Endothelial cell of umbilical vein (primary cell): ENCODE data around the gene CEP164. TPM values are rescaled to one million over a fixed set of nuclear protein-coding genes. Genes with fewer than 3 reads are reported as not detected.

Experiments used
- BruUV-seq: library from RNA; stranded (reverse); fragments of 400-500 nt; replicated peaks from 2 replicates; lab custom pipeline; 2021; lab: Mats Ljungman, UMichigan
- CTCF ChIA-PET: fragments of 300-600, 350-600 bp; sonication (Branson Sonifier 250); formaldehyde crosslinking; loops from one replicate; lab custom pipeline; 2021; ENCODE audit warnings: antibody characterized with exemption, inconsistent platforms; lab: Charles Lee
- POLR2A ChIA-PET: fragments of 300-600, 350-600 bp; sonication (Branson Sonifier 250); formaldehyde crosslinking; loops from one replicate; lab custom pipeline; 2021; ENCODE audit warnings: antibody characterized with exemption, inconsistent platforms; lab: Charles Lee
- DNase-seq: peaks from one replicate; pipeline ENCODE4 v3.0.0-alpha.2; 2011; ENCODE audit warnings: low read depth, low spot score
- FAIRE-seq: peaks from 2 replicates; lab custom pipeline; 2011; peaks lifted over from hg19 to GRCh38; lab: Jason Lieb, UNC
- H2AFZ ChIP-seq: 2 replicates; pipeline ENCODE4 v1.6.0; 2012; ENCODE audit warnings: low read depth, low read length, control low read depth, inconsistent platforms
- H3K27ac ChIP-seq: 2 replicates; pipeline ENCODE4 v1.5.1; 2011; ENCODE audit warnings: low read depth, mild to moderate bottlenecking, control low read depth, low read length, moderate library complexity; ENCODE audit not compliant: insufficient read depth
- H3K27me3 ChIP-seq, 2 experiments: 2 replicates each; pipeline versions ENCODE4 v1.6.0 to v1.6.1; 2011; ENCODE audit warnings: low read length in 2 of 2, mixed read lengths in 1 of 2; ENCODE audit not compliant: control insufficient read depth in 2 of 2, insufficient read depth in 2 of 2
- H3K36me3 ChIP-seq, 2 experiments: 2 replicates in 1 of 2; 3 replicates in 1 of 2; pipeline ENCODE4 v1.5.1; 2011; ENCODE audit warnings: low read length in 2 of 2, mild to moderate bottlenecking in 1 of 2, moderate library complexity in 1 of 2; ENCODE audit not compliant: control insufficient read depth in 2 of 2, insufficient read depth in 2 of 2; ENCODE audit errors: extremely low read depth in 1 of 2
- H3K4me1 ChIP-seq: 3 replicates; pipeline ENCODE4 v1.5.1; 2011; ENCODE audit warnings: mild to moderate bottlenecking, low read length; ENCODE audit not compliant: control insufficient read depth, insufficient read depth; ENCODE audit errors: extremely low read depth
- H3K4me2 ChIP-seq: 2 replicates; pipeline ENCODE4 v1.6.1; 2011; ENCODE audit warnings: low read length, control low read depth, mixed read lengths; ENCODE audit not compliant: insufficient read depth
- H3K4me3 ChIP-seq, 3 experiments: fragments of 200-600 bp in 1 of 3; sonication (generic), shearing (Covaris generic) in 1 of 3; replicated peaks in 1 of 3; 2 replicates each; pipeline ENCODE4 v1.5.1; 2011 to 2016; ENCODE audit warnings: control low read depth in 3 of 3, low read length in 3 of 3, mild to moderate bottlenecking in 2 of 3, inconsistent platforms in 1 of 3, low read depth in 1 of 3, moderate library complexity in 1 of 3; ENCODE audit not compliant: insufficient read depth in 1 of 3
- H3K79me2 ChIP-seq: 2 replicates; pipeline ENCODE4 v1.6.0; 2012; ENCODE audit warnings: low read length, inconsistent platforms; ENCODE audit not compliant: control insufficient read depth, insufficient read depth
- H3K9ac ChIP-seq: replicated peaks from 2 replicates; pipeline ENCODE3; 2011; ENCODE audit warnings: low read length, control low read depth; ENCODE audit not compliant: insufficient read depth; ENCODE audit errors: extremely low read depth
- H3K9me1 ChIP-seq: replicated peaks from 3 replicates; pipeline ENCODE4 v1.6.0; 2011; ENCODE audit warnings: mild to moderate bottlenecking, low read length; ENCODE audit not compliant: control insufficient read depth, insufficient read depth; ENCODE audit errors: extremely low read depth
- H3K9me3 ChIP-seq: replicated peaks from 2 replicates; pipeline ENCODE4 v1.5.1; 2012; ENCODE audit warnings: low read length, inconsistent platforms; ENCODE audit not compliant: control insufficient read depth, insufficient read depth
- H4K20me1 ChIP-seq: replicated peaks from 2 replicates; pipeline ENCODE3; 2011; ENCODE audit warnings: mild to moderate bottlenecking, low read length; ENCODE audit not compliant: control insufficient read depth, insufficient read depth; ENCODE audit errors: extremely low read depth
- CTCF ChIP-seq, 2 donors: IDR thresholded peaks; 1 replicate in 1 of 2; 2 replicates in 1 of 2; pipeline ENCODE4 v1.5.1; 2011; ENCODE audit warnings: low read length in 2 of 2, mild to moderate bottlenecking in 2 of 2, moderate library complexity in 2 of 2, control low read depth in 1 of 2, inconsistent platforms in 1 of 2, low read depth in 1 of 2; ENCODE audit not compliant: insufficient read depth in 1 of 2; ENCODE audit errors: extremely low read depth in 1 of 2
- EZH2 ChIP-seq: IDR thresholded peaks from 2 replicates; pipeline ENCODE4 v1.6.1; 2012; ENCODE audit warnings: borderline replicate concordance, low read depth, mild to moderate bottlenecking, moderate library complexity, low read length, inconsistent platforms; ENCODE audit not compliant: severe bottlenecking
- GATA2 ChIP-seq: IDR thresholded peaks from 2 replicates; pipeline ENCODE4 v1.7.0; 2011; ENCODE audit warnings: low read depth, mild to moderate bottlenecking, moderate library complexity, mixed read lengths, low read length; ENCODE audit not compliant: insufficient read length, insufficient read depth
- MAX ChIP-seq: IDR thresholded peaks from 2 replicates; pipeline ENCODE4 v1.6.1; 2011; ENCODE audit not compliant: insufficient read depth, insufficient read length
- MYC ChIP-seq: IDR thresholded peaks from one replicate; pipeline ENCODE4 v1.6.1; 2011; ENCODE audit warnings: mild to moderate bottlenecking, low read depth, low read length
- POLR2AphosphoS5 ChIP-seq: IDR thresholded peaks from 2 replicates; pipeline ENCODE4 v1.6.1; 2012; ENCODE audit warnings: low read depth, mild to moderate bottlenecking, control low read depth, low read length, moderate library complexity; ENCODE audit not compliant: insufficient read depth
- dilution Hi-C: fragments of 300-500 bp; cut with MboI; formaldehyde crosslinking; loops from one replicate; pipeline ENCODE4 v1.15.0; 2019; ENCODE audit warnings: low sequenced_read_pairs; ENCODE audit not compliant: extremely low pct_ligation_motif_present
- intact Hi-C: fragments of 100-400 bp; cut with micrococcal nuclease; formaldehyde crosslinking; loops from one replicate; pipeline ENCODE4 v1.10.0; 2022
- polyA plus RNA-seq, 4 experiments: library from polyadenylated mRNA; depleted of rRNA in 3 of 4; stranded (reverse) in 3 of 4; unstranded in 1 of 4; fragments of >200 nt; gene quantifications; 2 replicates each; pipeline versions ENCODE4 v1.2.1 to v1.2.3, GENCODE V29; 2011 to 2012; ENCODE audit warnings: missing spikeins in 1 of 4
- total RNA-seq: library from RNA; stranded (reverse); gene quantifications from 2 replicates; pipeline ENCODE4 v1.2.3, GENCODE V29; 2021

The CEP164 gene
- total and polyA plus RNA-seq, 2 donors (not counting 3 experiments of a cell fraction or from before 2014, with no cell fraction given): 22.7 to 48.4 TPM

- intact Hi-C loops (no loop called here), dilution Hi-C loops (no loop called here)
- H3K27ac ChIP-seq: no peak overlapping the region
- no peak for TF ChIP-seq GATA2
- TF ChIP-seq MAX: no peak
- TF ChIP-seq MYC: no peak
- TF ChIP-seq CTCF (IDR thresholded peaks at IDR 0.05; ENCODE audit: extremely low read depth in 1 of 2, insufficient read depth in 1 of 2, low read depth in 1 of 2, low read length in 2 of 2): no peak
- no peak for TF ChIP-seq POLR2AphosphoS5
- TF ChIP-seq EZH2: no peak
- H3K9me1 ChIP-seq: no peaks in the 10 kb centered on the region
- ChIA-PET POLR2A (no interaction called here), CTCF (interaction anchor here (3.4 kb wide), 1 partner anchor 31 kb away, joined by 15 read pairs; no protein-coding TSS in a partner anchor)
- H3K36me3 ChIP-seq: peaks cover 0 to 59% of the 10 kb centered on the region in 2 experiments
- no peak overlapping the region for H3K4me2 ChIP-seq
- no peak overlapping the region for H2AFZ ChIP-seq
- H4K20me1 ChIP-seq: no peaks in the 10 kb centered on the region
- FAIRE-seq (no peak), DNase-seq (no peak)
- H3K79me2 ChIP-seq: no peaks in the 10 kb centered on the region
- no peaks in the 10 kb centered on the region for H3K4me1 ChIP-seq
- no TSS peak for BruUV-seq
- H3K9ac ChIP-seq: no peak overlapping the region
- H3K9me3 ChIP-seq: no peaks in the 10 kb centered on the region
- H3K4me3 ChIP-seq: no peak overlapping the region
- H3K27me3 ChIP-seq: no peaks in the 10 kb centered on the region
Observed at GRCh38 chr11:117395476-117395875, 67.8 kb downstream of the CEP164 start.
